ENCODE results near the gene FMR1NB. TPM values are rescaled to one million over a fixed set of nuclear protein-coding genes. Genes with fewer than 3 reads are reported as not detected.

Gene FMR1NB
- total and polyA plus RNA-seq, 2 of the 8 experiments (the other 6 are each of a cell fraction or from before 2014, with no cell fraction given): not detected

GRCh38 chrX:148070504-148070877 is 89.4 kb downstream of the FMR1NB start:
- Histone ChIP-seq H3K14ac (ENCODE audit: insufficient read length) (no peak overlapping the region), H2BK20ac (ENCODE audit: low read length) (no peak overlapping the region), H2AK5ac (ENCODE audit: low read depth, low read length) (no peak overlapping the region), H3K18ac (ENCODE audit: extremely low read depth, low read length) (no peak overlapping the region), H3K9me3 (ENCODE audit: insufficient read depth in 2 of 2, low read depth in 1 of 2, low read length in 1 of 2) (no peaks in the 10 kb centered on the region), H3K4me2 (ENCODE audit: insufficient read depth in 1 of 2, low read depth in 2 of 2, low read length in 2 of 2) (no peak overlapping the region), H3K27ac (ENCODE audit: low read depth, low read length) (no peak overlapping the region), H3K56ac (replicated peaks; ENCODE audit: insufficient read length, low read depth, low read length) (no peak overlapping the region), H3K4ac (replicated peaks; ENCODE audit: insufficient read length, low read depth, low read length) (no peak overlapping the region), H3K4me1 (replicated peaks in 1 of 4; ENCODE audit: control insufficient read depth in 3 of 4, insufficient read depth in 4 of 4, low read length in 3 of 4) (no peaks in the 10 kb centered on the region), H3K4me3 (ENCODE audit: extremely low read depth in 1 of 4, insufficient read depth in 2 of 4, low read depth in 3 of 4, low read length in 4 of 4) (no peak overlapping the region), H3K9ac (replicated peaks in 1 of 4; ENCODE audit: extremely low read depth in 1 of 4, low read depth in 3 of 4, low read length in 3 of 4) (no peak overlapping the region), H3K36me3 (ENCODE audit: control insufficient read depth in 2 of 4, insufficient read depth in 4 of 4, low read length in 3 of 4) (no peaks in the 10 kb centered on the region), H2BK12ac (ENCODE audit: low read depth, low read length) (no peak overlapping the region), H3K79me2 (ENCODE audit: control insufficient read depth in 1 of 2, insufficient read depth in 2 of 2, low read length in 2 of 2) (no peaks in the 10 kb centered on the region), H2BK120ac (replicated peaks; ENCODE audit: low read depth, low read length) (no peak overlapping the region), H2AFZ (ENCODE audit: low read length) (no peak overlapping the region), H3K23me2 (ENCODE audit: low read depth, low read length) (no peaks in the 10 kb centered on the region), H3K79me1 (ENCODE audit: low read depth, low read length) (no peaks in the 10 kb centered on the region), H2BK5ac (ENCODE audit: low read depth, low read length) (no peak overlapping the region), H3K27me3 (replicated peaks in 1 of 4; ENCODE audit: control insufficient read depth in 3 of 4, extremely low read depth in 1 of 4, insufficient read depth in 3 of 4, low read length in 3 of 4) (no peaks in the 10 kb centered on the region), H4K5ac (ENCODE audit: insufficient read length, low read depth, low read length) (no peak overlapping the region), H3K23ac (ENCODE audit: insufficient read length) (no peak overlapping the region), H4K20me1 (replicated peaks in 1 of 2; ENCODE audit: control insufficient read depth in 1 of 2, insufficient read depth in 2 of 2, low read length in 2 of 2) (no peaks in the 10 kb centered on the region), H2BK15ac (ENCODE audit: low read length) (no peak overlapping the region), H4K91ac (replicated peaks; ENCODE audit: insufficient read length, low read length) (no peak overlapping the region), H4K8ac (ENCODE audit: extremely low read depth, insufficient read depth, low read length) (no peak overlapping the region)
- CTCF ChIA-PET (ENCODE audit: partially characterized antibody): interaction anchor here (1.0 kb wide), 1 partner anchor 497 kb away, joined by 3 read pairs; no protein-coding TSS in a partner anchor
- POLR2A ChIA-PET (ENCODE audit: partially characterized antibody): no interaction called here
- no peak for DNase-seq (ENCODE audit: low read depth in 1 of 2, low spot score in 2 of 2)
- TF ChIP-seq RAD21 (IDR thresholded peaks at IDR 0.05 in 1 of 2, conservative IDR thresholded peaks at IDR 0.05 in 1 of 2; ENCODE audit: low read depth in 2 of 2, low read length in 2 of 2): peak; percentile 49 to 52
- TF ChIP-seq CHD1 (IDR thresholded peaks at IDR 0.05; ENCODE audit: low read depth, low read length): no peak
- 100% methylated on average over 1 of the region's 1 CpG; no CpG with 5 or more reads in 1 of the 2 experiments for WGBS, 2 experiments (ENCODE audit: extremely low coverage in 1 of 2, insufficient coverage in 1 of 2, insufficient read length in 1 of 2, insufficient replicate concordance in 2 of 2, low coverage in 1 of 2, low lambda C conversion rate in 2 of 2, missing lambda C conversion rate in 1 of 2)
- FAIRE-seq: no peak

Small RNA genes within 50 kb of the gene (small RNA-seq; reads per million reads assigned to genes)
- not detected for gene RNA5SP524 (ENCODE audit: insufficient read depth)

Other genes with a start within 250 kb of the FMR1NB start
- 43.6 and 49.4 TPM in 2 replicates for gene FMR1, start 69.4 kb upstream of the FMR1NB start, total RNA-seq (2021; fragmentation: NEBNext Ultra II Directional; extraction: Animal tissue kit (Norgen Biotek cat#: 25700))
- gene FMR1, start 69.4 kb upstream of the FMR1NB start, polyA plus RNA-seq (2011; rRNA removed): 10.8 and 15.2 TPM in 2 replicates